Calu3 (cell line): Measurements from ENCODE around the gene SPECC1. TPM values are rescaled to one million over a fixed set of nuclear protein-coding genes. Genes with fewer than 3 reads are reported as not detected.

Experiments used
- BruUV-seq: library from RNA; stranded (reverse); fragments of 400-500 nt; replicated peaks from 2 replicates; lab custom pipeline; 2021; lab: Mats Ljungman, UMichigan
- CTCF ChIA-PET: fragments of 300-600 bp; sonication (Branson Sonifier 250); formaldehyde crosslinking; loops from one replicate; lab custom pipeline; 2022; ENCODE audit warnings: antibody characterized with exemption; lab: Charles Lee
- DNase-seq: peaks from one replicate; pipeline ENCODE4 v3.0.0; 2022
- H3K27ac Mint-ChIP-seq: one replicate; pipeline ENCODE4 v1.8.0; 2022; ENCODE audit warnings: mixed read lengths; ENCODE audit not compliant: unreplicated experiment
- H3K27me3 Mint-ChIP-seq: one replicate; pipeline ENCODE4 v1.8.0; 2022; ENCODE audit warnings: mixed read lengths; ENCODE audit not compliant: unreplicated experiment
- H3K36me3 Mint-ChIP-seq: one replicate; pipeline ENCODE4 v1.8.0; 2022; ENCODE audit warnings: mild to moderate bottlenecking, moderate library complexity, mixed read lengths; ENCODE audit not compliant: insufficient read depth, unreplicated experiment
- H3K4me1 Mint-ChIP-seq: one replicate; pipeline ENCODE4 v1.8.0; 2022; ENCODE audit warnings: mild to moderate bottlenecking, low read depth, mixed read lengths; ENCODE audit not compliant: unreplicated experiment
- H3K4me3 Mint-ChIP-seq: one replicate; pipeline ENCODE4 v1.8.0; 2022; ENCODE audit warnings: mild to moderate bottlenecking, low read depth, moderate library complexity, mixed read lengths; ENCODE audit not compliant: unreplicated experiment
- H3K9me3 Mint-ChIP-seq: one replicate; pipeline ENCODE4 v1.8.0; 2022; ENCODE audit warnings: low read depth, mixed read lengths; ENCODE audit not compliant: unreplicated experiment
- CTCF ChIP-seq: fragments of 200-600 bp; IDR thresholded peaks from one replicate; pipeline ENCODE4 v1.8.0; 2022; ENCODE audit warnings: antibody characterized with exemption; ENCODE audit not compliant: unreplicated experiment
- intact Hi-C: fragments of 100-400 bp; cut with micrococcal nuclease; formaldehyde crosslinking; loops from one replicate; pipeline ENCODE4 v1.10.0; 2022; ENCODE audit not compliant: unreplicated experiment
- total RNA-seq: library from RNA; stranded (reverse); gene quantifications from 2 replicates; pipeline ENCODE4 v1.2.3, GENCODE V29; 2022

Gene SPECC1
- total RNA-seq, 1 experiment from 2014 or later, result 53.5 TPM

GRCh38 chr17:19977293-19978208 is 31.6 kb upstream of the SPECC1 start, which contains the start of gene AKAP10:
AKAP10 (minus strand) TSS chr17:19977828; CDS start chr17:19977679, 149 bp downstream.
- DNase-seq, result peak; percentile 87

DNA sequence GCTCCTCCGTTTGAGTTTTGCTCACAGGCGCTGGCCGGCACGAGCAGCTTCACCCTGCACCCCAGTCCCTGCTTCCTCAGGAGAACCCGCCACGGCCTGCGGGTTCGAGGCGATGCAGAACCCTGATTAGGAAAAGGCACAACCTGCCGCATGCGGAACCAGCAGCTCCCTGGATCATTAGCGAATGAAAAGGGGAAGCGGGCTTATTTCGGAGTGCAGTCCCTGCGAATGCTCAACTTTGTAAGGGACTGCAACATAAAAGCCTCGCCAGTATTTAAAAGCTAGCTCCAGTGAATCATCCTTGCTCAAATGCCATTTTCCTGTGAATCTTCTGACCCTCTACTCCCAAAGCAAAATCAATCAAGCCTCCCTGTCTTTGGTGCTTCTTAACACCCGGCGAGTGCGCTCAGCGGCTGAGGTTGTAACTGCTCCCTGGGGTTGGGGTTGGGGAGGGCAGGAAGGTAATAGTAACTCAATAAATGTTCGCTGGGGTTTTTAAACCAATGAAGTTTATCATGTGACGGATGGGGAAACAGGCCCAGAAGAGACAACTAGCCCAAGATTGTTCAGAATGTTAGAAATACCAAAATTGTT is 30.9 kb upstream of the SPECC1 start:
- Mint-ChIP-seq H3K4me1 (peaks cover 9% of the 10 kb centered on the region), H3K27me3 (no peaks in the 10 kb centered on the region), H3K36me3 (peaks cover 28% of the 10 kb centered on the region), H3K9me3 (no peaks in the 10 kb centered on the region), H3K27ac (peak overlapping the region; percentile 15), H3K4me3 (peak overlapping the region; percentile 78)
- intact Hi-C loops, result no loop called here
- no TSS peak for BruUV-seq
- no peak for DNase-seq
- TF ChIP-seq CTCF, result no peak
- CTCF ChIA-PET, result no interaction called here

More at GRCh38 chr17:19977293-19978208, 31.6 kb upstream of the SPECC1 start, which contains the start of gene AKAP10:
- TF ChIP-seq CTCF, result no peak
- Mint-ChIP-seq H3K4me1 (peaks cover 9% of the 10 kb centered on the region), H3K27ac (peak within 1 kb of the TSS; percentile 15), H3K4me3 (peak within 1 kb of the TSS; percentile 78), H3K9me3 (no peaks in the 10 kb centered on the region), H3K27me3 (no peaks in the 10 kb centered on the region), H3K36me3 (peaks cover 28% of the 10 kb centered on the region)
- intact Hi-C loops, result no loop called here
- CTCF ChIA-PET, result interaction anchor here (0.5 kb wide), 1 partner anchor 322 kb away, joined by 4 read pairs; no protein-coding TSS in a partner anchor
- BruUV-seq, result no TSS peak

DNA sequence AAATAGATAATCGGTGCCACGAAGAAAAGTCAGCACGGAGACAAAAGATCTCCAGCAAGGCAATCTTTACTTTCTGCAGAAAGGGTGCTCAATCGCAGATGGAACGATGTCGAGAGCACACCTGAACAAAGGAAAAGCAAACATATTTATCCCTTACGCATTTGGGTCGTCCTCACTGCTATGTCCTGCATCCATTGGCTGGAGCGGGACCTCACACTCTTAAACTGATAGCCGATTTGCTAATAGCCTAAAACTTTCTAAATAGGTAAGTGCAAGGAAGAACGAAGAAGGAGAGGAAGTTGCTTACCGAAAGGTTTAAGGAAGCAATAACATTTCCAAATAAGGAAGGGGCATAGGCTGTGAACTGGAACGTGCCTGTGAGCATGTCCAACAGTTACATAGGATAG is 30.4 kb upstream of the SPECC1 start:
- peaks cover 9% of the 10 kb centered on the region for H3K4me1 Mint-ChIP-seq
- BruUV-seq, result no TSS peak
- no peak for DNase-seq

More for the DNA sequence above, 30.4 kb upstream of the SPECC1 start:
- CTCF ChIA-PET, result no interaction called here
- Mint-ChIP-seq H3K4me3 (peak overlapping the region; percentile 78), H3K36me3 (peaks cover 28% of the 10 kb centered on the region), H3K27ac (no peak overlapping the region), H3K9me3 (no peaks in the 10 kb centered on the region), H3K27me3 (no peaks in the 10 kb centered on the region)
- intact Hi-C loops, result no loop called here
- TF ChIP-seq CTCF, result no peak
